A673 (cell line): Measurements from ENCODE around the gene IGLON5. TPM values are rescaled to one million over a fixed set of nuclear protein-coding genes. Genes with fewer than 3 reads are reported as not detected.

Source experiments
- BruUV-seq: library from RNA; stranded (reverse); fragments of 400-500 nt; replicated peaks from 2 replicates; lab custom pipeline; 2021; lab: Mats Ljungman, UMichigan
- CTCF ChIA-PET: fragments of 300-600 bp; sonication (Branson Sonifier 250); formaldehyde crosslinking; loops from one replicate; lab custom pipeline; 2022; ENCODE audit warnings: antibody characterized with exemption; lab: Charles Lee
- POLR2A ChIA-PET: fragments of 300-600 bp; sonication (Branson Sonifier 250); formaldehyde crosslinking; loops from one replicate; lab custom pipeline; 2022; ENCODE audit warnings: antibody characterized with exemption; ENCODE audit not compliant: low non-redundant PET; lab: Charles Lee
- DNase-seq: peaks from one replicate; pipeline ENCODE4 v3.0.0-alpha.2; 2015; ENCODE audit warnings: low spot score
- H3K27ac ChIP-seq: fragments of 200-600 bp; sonication (generic); 2 replicates; pipeline ENCODE4 v1.5.1; 2016; ENCODE audit warnings: mixed run types, low read depth, mild to moderate bottlenecking, mixed read lengths, antibody characterized with exemption, low read length; ENCODE audit not compliant: poor library complexity, severe bottlenecking
- H3K27me3 ChIP-seq: fragments of 200-600 bp; sonication (generic); replicated peaks from 2 replicates; pipeline ENCODE4 v1.6.1; 2017; ENCODE audit warnings: mixed run types, low read depth, mild to moderate bottlenecking, mixed read lengths, antibody characterized with exemption, low read length; ENCODE audit not compliant: insufficient read depth, poor library complexity
- H3K36me3 ChIP-seq: fragments of 200-600 bp; sonication (generic); 2 replicates; pipeline ENCODE4 v1.6.1; 2016; ENCODE audit warnings: mixed run types, mild to moderate bottlenecking, mixed read lengths, antibody characterized with exemption, low read length; ENCODE audit not compliant: insufficient read depth, poor library complexity, severe bottlenecking
- H3K4me1 ChIP-seq: fragments of 200-600 bp; sonication (generic); 2 replicates; pipeline ENCODE4 v1.6.1; 2017; ENCODE audit warnings: mixed run types, mild to moderate bottlenecking, mixed read lengths, antibody characterized with exemption, low read length; ENCODE audit not compliant: insufficient read depth, poor library complexity, severe bottlenecking
- H3K4me3 ChIP-seq: fragments of 200-600 bp; sonication (generic); 2 replicates; pipeline ENCODE4 v1.5.1; 2016; ENCODE audit warnings: low read depth, mixed run types, mild to moderate bottlenecking, mixed read lengths, low read length; ENCODE audit not compliant: poor library complexity, severe bottlenecking
- H3K9me3 ChIP-seq: fragments of 200-600 bp; sonication (generic); 2 replicates; pipeline ENCODE4 v1.6.1; 2016; ENCODE audit warnings: mixed run types, low read depth, mild to moderate bottlenecking, mixed read lengths, antibody characterized with exemption, low read length; ENCODE audit not compliant: poor library complexity, severe bottlenecking
- CTCF ChIP-seq: fragments of 300-800, 200-600 bp; sonication (generic); conservative IDR thresholded peaks from 2 replicates; pipeline ENCODE4 v1.5.1; 2017; ENCODE audit warnings: low read depth, mild to moderate bottlenecking, antibody characterized with exemption, low read length, moderate library complexity, mixed read lengths
- EZH2 ChIP-seq: fragments of 200-600 bp; sonication (generic); IDR thresholded peaks from 2 replicates; pipeline ENCODE4 v1.6.1; 2017; ENCODE audit warnings: borderline replicate concordance, low read depth, mild to moderate bottlenecking, mixed read lengths, antibody characterized with exemption, low read length; ENCODE audit not compliant: poor library complexity, severe bottlenecking
- intact Hi-C: fragments of 100-400 bp; cut with micrococcal nuclease; formaldehyde crosslinking; loops from one replicate; pipeline ENCODE4 v1.10.0; 2022; ENCODE audit not compliant: unreplicated experiment
- total RNA-seq: library from RNA; stranded (reverse); gene quantifications from 2 replicates; pipeline ENCODE4 v1.2.3, GENCODE V29; 2021

Gene IGLON5
- total RNA-seq, 1 experiment from 2014 or later: 0.39 TPM

DNA sequence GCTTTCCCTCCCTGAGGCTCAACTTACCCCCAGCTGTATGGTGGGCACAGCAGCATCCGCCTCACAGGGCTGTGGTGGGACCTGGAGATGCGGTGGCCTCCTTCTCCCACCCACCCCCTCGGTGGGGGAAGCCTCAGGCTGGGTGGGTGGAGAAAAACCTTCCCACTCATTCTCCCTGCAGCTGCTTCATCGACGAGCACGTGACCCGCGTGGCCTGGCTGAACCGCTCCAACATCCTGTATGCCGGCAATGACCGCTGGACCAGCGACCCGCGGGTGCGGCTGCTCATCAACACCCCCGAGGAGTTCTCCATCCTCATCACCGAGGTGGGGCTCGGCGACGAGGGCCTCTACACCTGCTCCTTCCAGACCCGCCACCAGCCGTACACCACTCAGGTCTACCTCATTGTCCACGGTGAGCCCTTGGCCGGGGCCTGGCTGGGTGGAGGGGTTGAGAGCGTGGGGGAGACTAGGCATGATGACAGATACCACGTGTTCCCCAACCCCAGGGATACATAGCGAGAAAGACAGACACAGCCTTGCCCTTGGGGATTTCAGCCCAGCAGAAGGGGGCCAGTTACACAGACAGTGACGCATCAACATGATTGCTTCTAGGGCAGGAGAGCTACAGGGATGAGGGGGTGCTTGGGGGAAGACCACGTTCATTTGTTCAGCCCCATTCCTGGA lies 12.2 kb downstream of the IGLON5 start:
- intact Hi-C loops: no loop called here
- no TSS peak for BruUV-seq
- CTCF ChIA-PET: no interaction called here
- H3K27ac ChIP-seq: no peak overlapping the region
- peaks cover 8% of the 10 kb centered on the region for H3K27me3 ChIP-seq
- H3K9me3 ChIP-seq: no peaks in the 10 kb centered on the region
- no peaks in the 10 kb centered on the region for H3K36me3 ChIP-seq
- DNase-seq: no peak
- no peaks in the 10 kb centered on the region for H3K4me1 ChIP-seq
- no peak overlapping the region for H3K4me3 ChIP-seq
- POLR2A ChIA-PET: interaction anchor here (0.6 kb wide), 1 partner anchor 502 kb away, joined by 3 read pairs; no protein-coding TSS in a partner anchor
- TF ChIP-seq EZH2 (no peak), CTCF (no peak)

DNA sequence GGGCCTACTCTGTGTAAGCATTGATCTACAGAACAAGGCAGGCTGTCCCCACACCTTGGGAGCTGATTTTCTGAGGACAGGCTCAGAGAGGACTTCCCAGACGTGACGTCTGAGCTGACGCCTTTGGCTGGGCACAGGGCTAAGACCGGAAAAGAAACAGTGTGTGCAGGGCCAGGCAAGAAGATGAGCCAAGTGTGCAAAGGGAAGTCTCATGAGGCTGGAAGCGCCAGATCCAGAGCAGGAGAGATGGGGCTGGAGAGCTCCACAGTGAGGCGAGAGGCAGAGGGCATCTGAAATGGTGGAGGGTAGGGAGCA lies 12.7 kb downstream of the IGLON5 start:
- H3K9me3 ChIP-seq: no peaks in the 10 kb centered on the region
- no peak for DNase-seq
- no peaks in the 10 kb centered on the region for H3K4me1 ChIP-seq
- H3K27me3 ChIP-seq: peaks cover 8% of the 10 kb centered on the region
- H3K27ac ChIP-seq: no peak overlapping the region
- TF ChIP-seq CTCF: no peak
- no peak for TF ChIP-seq EZH2
- no peak overlapping the region for H3K4me3 ChIP-seq
- no peaks in the 10 kb centered on the region for H3K36me3 ChIP-seq
- ChIA-PET CTCF (no interaction called here), POLR2A (no interaction called here)
- no TSS peak for BruUV-seq
- intact Hi-C loops: no loop called here

DNA sequence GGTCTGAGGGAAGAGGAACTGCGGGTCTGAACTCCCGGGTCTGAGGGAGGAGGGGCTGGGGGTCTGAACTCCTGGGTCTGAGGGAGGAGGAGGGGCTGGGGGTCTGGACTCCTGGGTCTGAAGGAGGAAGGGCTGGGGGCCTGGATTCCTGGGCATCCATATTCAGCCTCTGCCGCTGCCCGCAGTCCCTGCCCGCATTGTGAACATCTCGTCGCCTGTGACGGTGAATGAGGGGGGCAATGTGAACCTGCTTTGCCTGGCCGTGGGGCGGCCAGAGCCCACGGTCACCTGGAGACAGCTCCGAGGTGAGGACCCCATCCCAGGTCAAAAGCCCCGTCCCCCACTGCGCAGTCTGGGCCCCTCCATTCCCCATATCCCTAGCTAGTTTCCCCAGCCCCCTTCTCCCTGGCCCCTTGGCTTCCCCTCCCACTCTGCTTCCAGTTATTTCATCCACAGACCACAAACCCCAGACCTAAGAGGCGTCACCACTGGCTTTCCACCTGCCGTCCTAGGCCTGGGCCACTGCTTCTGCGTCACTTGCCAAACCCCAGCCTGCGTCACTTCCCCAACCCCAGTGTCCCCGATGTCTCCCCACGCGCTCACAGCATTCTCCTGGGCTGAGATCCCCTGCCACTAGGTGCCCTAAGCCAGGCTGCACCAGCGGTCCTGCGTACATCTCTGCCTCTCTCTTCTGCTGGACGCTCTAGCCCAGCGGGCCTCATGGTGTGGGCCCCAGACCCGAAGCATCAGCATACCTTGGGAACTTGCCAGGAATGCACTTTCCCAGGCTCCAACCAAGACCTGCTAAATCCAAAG lies 13.9 kb downstream of the IGLON5 start:
- intact Hi-C loops: no loop called here
- POLR2A ChIA-PET: no interaction called here
- CTCF ChIA-PET: no interaction called here

More for the DNA sequence above, 13.9 kb downstream of the IGLON5 start:
- no TSS peak for BruUV-seq
- Histone ChIP-seq H3K4me3 (no peak overlapping the region), H3K9me3 (no peaks in the 10 kb centered on the region), H3K36me3 (no peaks in the 10 kb centered on the region), H3K27ac (no peak overlapping the region), H3K27me3 (peaks cover 8% of the 10 kb centered on the region), H3K4me1 (no peaks in the 10 kb centered on the region)
- no peak for DNase-seq
- TF ChIP-seq CTCF (no peak), EZH2 (no peak)
